ENCODE results near the gene NCOA3.

DNA sequence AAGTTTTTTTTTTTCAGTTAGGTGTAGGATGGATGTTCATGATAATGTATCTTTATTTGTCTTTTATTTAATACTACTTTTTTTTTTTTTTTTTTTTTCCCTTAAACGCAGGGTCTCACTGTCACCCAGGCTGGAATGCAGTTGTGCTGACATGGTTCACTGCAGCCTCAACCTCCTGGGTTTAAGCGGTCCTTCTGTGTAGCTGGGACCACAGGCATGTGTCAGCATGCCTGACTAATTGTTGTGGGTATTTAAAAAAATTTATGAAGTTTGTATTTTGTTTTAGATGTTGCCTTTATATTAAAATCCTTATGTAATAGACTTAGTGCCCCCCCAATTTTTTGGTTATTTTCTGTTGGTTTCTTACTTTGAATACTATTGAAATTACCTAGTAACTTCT lies 42.6 kb downstream of the NCOA3 start:
- TF ChIP-seq, protein P1, sequence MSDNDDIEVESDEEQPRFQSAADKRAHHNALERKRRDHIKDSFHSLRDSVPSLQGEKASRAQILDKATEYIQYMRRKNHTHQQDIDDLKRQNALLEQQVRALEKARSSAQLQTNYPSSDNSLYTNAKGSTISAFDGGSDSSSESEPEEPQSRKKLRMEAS (IDR thresholded peaks at IDR 0.05; ENCODE audit: low read depth): no peak
- TF ChIP-seq, protein P2, sequence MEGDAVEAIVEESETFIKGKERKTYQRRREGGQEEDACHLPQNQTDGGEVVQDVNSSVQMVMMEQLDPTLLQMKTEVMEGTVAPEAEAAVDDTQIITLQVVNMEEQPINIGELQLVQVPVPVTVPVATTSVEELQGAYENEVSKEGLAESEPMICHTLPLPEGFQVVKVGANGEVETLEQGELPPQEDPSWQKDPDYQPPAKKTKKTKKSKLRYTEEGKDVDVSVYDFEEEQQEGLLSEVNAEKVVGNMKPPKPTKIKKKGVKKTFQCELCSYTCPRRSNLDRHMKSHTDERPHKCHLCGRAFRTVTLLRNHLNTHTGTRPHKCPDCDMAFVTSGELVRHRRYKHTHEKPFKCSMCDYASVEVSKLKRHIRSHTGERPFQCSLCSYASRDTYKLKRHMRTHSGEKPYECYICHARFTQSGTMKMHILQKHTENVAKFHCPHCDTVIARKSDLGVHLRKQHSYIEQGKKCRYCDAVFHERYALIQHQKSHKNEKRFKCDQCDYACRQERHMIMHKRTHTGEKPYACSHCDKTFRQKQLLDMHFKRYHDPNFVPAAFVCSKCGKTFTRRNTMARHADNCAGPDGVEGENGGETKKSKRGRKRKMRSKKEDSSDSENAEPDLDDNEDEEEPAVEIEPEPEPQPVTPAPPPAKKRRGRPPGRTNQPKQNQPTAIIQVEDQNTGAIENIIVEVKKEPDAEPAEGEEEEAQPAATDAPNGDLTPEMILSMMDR (IDR thresholded peaks at IDR 0.05): no peak
- TF ChIP-seq EZH2phosphoT487 (IDR thresholded peaks at IDR 0.05; ENCODE audit: borderline replicate concordance, low read depth) (no peak), SMC3 (IDR thresholded peaks at IDR 0.05; ENCODE audit: low read depth, low read length) (no peak), EP300 (IDR thresholded peaks at IDR 0.05; ENCODE audit: borderline replicate concordance in 1 of 2, low read depth in 1 of 2, low read length in 1 of 2) (no peak), NRF1 (IDR thresholded peaks at IDR 0.05; ENCODE audit: low read depth, low read length) (no peak), MXI1 (IDR thresholded peaks at IDR 0.05; ENCODE audit: low read depth, low read length) (no peak), SIN3A (IDR thresholded peaks at IDR 0.05; ENCODE audit: borderline replicate concordance, low read depth, low read length) (no peak), GATA2 (CRISPR knock-in tag; IDR thresholded peaks at IDR 0.05) (no peak), POLR2AphosphoS5 (IDR thresholded peaks at IDR 0.05; ENCODE audit: low read depth, low read length) (no peak), CHD2 (IDR thresholded peaks at IDR 0.05; ENCODE audit: low read length, partially characterized antibody) (no peak)

Data from SK-N-SH (cell line).